H1 (cell line): ENCODE results near the gene HTR5A.

Experiments used
- CBX5 ChIP-seq: fragments of 300-800, 300-1000 bp; sonication (generic); IDR thresholded peaks from 2 replicates; pipeline ENCODE4 v1.7.1; 2016; ENCODE audit warnings: antibody characterized with exemption, low read length, low read depth
- CTCF ChIP-seq, 3 experiments: IDR thresholded peaks; 1 replicate in 2 of 3; 2 replicates in 1 of 3; pipeline versions ENCODE4 v1.5.1 to v1.6.1; 2011; ENCODE audit warnings: low read length in 3 of 3, mild to moderate bottlenecking in 3 of 3, inconsistent platforms in 2 of 3, low read depth in 1 of 3, moderate library complexity in 1 of 3; ENCODE audit not compliant: insufficient read depth in 1 of 3; ENCODE audit errors: control extremely low read depth in 1 of 3
- EZH2 ChIP-seq: fragments of 200-600 bp; sonication (generic); IDR thresholded peaks from 2 replicates; pipeline ENCODE4 v1.7.1; 2012; ENCODE audit warnings: low read depth, mild to moderate bottlenecking, moderate library complexity, low read length, inconsistent platforms; ENCODE audit not compliant: severe bottlenecking
- JUND ChIP-seq: IDR thresholded peaks from 2 replicates; pipeline ENCODE4 v1.6.1; 2011; ENCODE audit warnings: mild to moderate bottlenecking, improper control_type of control experiment, low read length
- KDM5A ChIP-seq: fragments of 200-600 bp; IDR thresholded peaks from 2 replicates; pipeline ENCODE4 v1.7.1; 2012; ENCODE audit warnings: mild to moderate bottlenecking, low read length, inconsistent platforms, mixed read lengths
- POLR2A ChIP-seq, 2 experiments: IDR thresholded peaks; 1 replicate in 1 of 2; 2 replicates in 1 of 2; pipeline ENCODE4 v1.6.1; 2011; ENCODE audit warnings: low read depth in 2 of 2, low read length in 2 of 2, mild to moderate bottlenecking in 2 of 2; ENCODE audit errors: control extremely low read depth in 1 of 2
- RNF2 ChIP-seq: fragments of 200-900, 300-1000 bp; sonication (generic); IDR thresholded peaks from 2 replicates; pipeline ENCODE4 v1.7.1; 2016; ENCODE audit warnings: borderline replicate concordance, low read depth, mild to moderate bottlenecking, antibody characterized with exemption, low read length; ENCODE audit not compliant: poor library complexity, severe bottlenecking; ENCODE audit errors: missing control alignments
- SRF ChIP-seq: IDR thresholded peaks from 2 replicates; pipeline ENCODE4 v1.6.1; 2011; ENCODE audit warnings: mild to moderate bottlenecking, low read depth, low read length, moderate library complexity
- ZNF274 ChIP-seq: IDR thresholded peaks from 2 replicates; pipeline ENCODE4 v1.7.0; 2012; ENCODE audit warnings: low read length, borderline replicate concordance; ENCODE audit errors: extremely low read depth

GRCh38 chr7:155057076-155057475 lies 13.0 kb upstream of the HTR5A start:
- no peak for TF ChIP-seq JUND
- no peak for TF ChIP-seq CTCF (IDR thresholded peaks at IDR 0.05; ENCODE audit: control extremely low read depth in 1 of 3, insufficient read depth in 1 of 3, low read depth in 1 of 3, low read length in 3 of 3)
- TF ChIP-seq POLR2A (IDR thresholded peaks at IDR 0.05; ENCODE audit: control extremely low read depth in 1 of 2, low read depth in 2 of 2, low read length in 2 of 2): no peak
- no peak for TF ChIP-seq KDM5A
- TF ChIP-seq CBX5: no peak
- no peak for TF ChIP-seq SRF
- no peak for TF ChIP-seq ZNF274
- no peak for TF ChIP-seq RNF2
- TF ChIP-seq EZH2: no peak
